Measurements from ENCODE around the gene GAK. TPM values are rescaled to one million over a fixed set of nuclear protein-coding genes. Genes with fewer than 3 reads are reported as not detected.
A peak's percentile ranks its signal among the peaks of the same experiment; 100 is the strongest.

GAK gene
- total and polyA plus RNA-seq, 3 experiments from 2014 or later, result 82.9 to 118 (median 112) TPM

DNA sequence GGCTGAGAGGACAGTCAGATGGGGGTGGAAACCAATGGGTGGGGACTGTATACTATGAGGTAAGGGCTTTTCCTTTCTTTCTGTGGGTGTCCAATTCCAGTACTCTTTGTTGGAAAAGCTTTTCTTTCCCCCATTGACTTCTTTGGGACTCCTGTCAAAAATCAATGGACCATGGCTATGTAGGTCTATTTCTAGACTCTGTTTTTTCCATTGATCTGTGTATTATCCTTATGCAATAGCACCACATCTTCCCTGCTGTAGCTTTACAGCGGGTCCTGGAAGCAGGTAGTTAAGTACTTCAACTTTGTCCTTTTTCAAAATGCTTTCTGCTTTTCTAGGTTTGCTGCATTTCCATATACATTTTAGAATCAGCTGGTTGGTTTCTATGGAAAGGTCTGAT is 94.3 kb downstream of the GAK start:
- DNase-seq, result no peak
- Mint-ChIP-seq H3K36me3 (peaks cover 0 to 17% (median 3%) of the 10 kb centered on the region in 3 donors), H3K4me1 (peaks cover 4 to 12% (median 7%) of the 10 kb centered on the region in 3 donors), H3K27me3 (no peaks in the 10 kb centered on the region), H3K9me3 (peaks cover 8 to 28% (median 15%) of the 10 kb centered on the region in 5 donors), H3K27ac (no peak overlapping the region), H3K4me3 (no peak overlapping the region)
- no peak overlapping the region for H3K27ac ChIP-seq (ENCODE audit: low read depth, low read length)
- H3K36me3 ChIP-seq (ENCODE audit: insufficient read depth, low read length), result no peaks in the 10 kb centered on the region
- H3K4me1 ChIP-seq (ENCODE audit: insufficient read depth, low read length), result no peaks in the 10 kb centered on the region
- H3K27me3 ChIP-seq (ENCODE audit: insufficient read depth, low read length, poor library complexity, severe bottlenecking), result no peaks in the 10 kb centered on the region
- ChIA-PET POLR2A (interaction anchor here (0.7 kb wide), 1 partner anchor 140 kb away, joined by 3 read pairs; no protein-coding TSS in a partner anchor), CTCF (no interaction called here)
- peaks cover 8% of the 10 kb centered on the region for H3K9me3 ChIP-seq (ENCODE audit: low read length)
- no peak overlapping the region for H3K4me3 ChIP-seq (ENCODE audit: low read length)

GRCh38 chr4:836750-837301 is 95.3 kb downstream of the GAK start:
- ChIA-PET CTCF (no interaction called here), POLR2A (no interaction called here)
- Histone ChIP-seq H3K9me3 (ENCODE audit: low read length) (peaks cover 8% of the 10 kb centered on the region), H3K27me3 (ENCODE audit: insufficient read depth, low read length, poor library complexity, severe bottlenecking) (no peaks in the 10 kb centered on the region), H3K4me1 (ENCODE audit: insufficient read depth, low read length) (no peaks in the 10 kb centered on the region), H3K4me3 (ENCODE audit: low read length) (no peak overlapping the region), H3K27ac (ENCODE audit: low read depth, low read length) (no peak overlapping the region), H3K36me3 (ENCODE audit: insufficient read depth, low read length) (no peaks in the 10 kb centered on the region)
- H3K27me3 Mint-ChIP-seq, result no peaks in the 10 kb centered on the region
- DNase-seq, result no peak
- peaks cover 8 to 27% (median 15%) of the 10 kb centered on the region in 5 donors for H3K9me3 Mint-ChIP-seq
- peaks cover 4 to 12% (median 7%) of the 10 kb centered on the region in 3 donors for H3K4me1 Mint-ChIP-seq
- H3K4me3 Mint-ChIP-seq, result no peak overlapping the region
- H3K36me3 Mint-ChIP-seq, result peaks cover 0 to 15% (median under 1%) of the 10 kb centered on the region in 3 donors
- no peak overlapping the region for H3K27ac Mint-ChIP-seq

GRCh38 chr4:836003-836511 is 96.1 kb downstream of the GAK start:
- Mint-ChIP-seq H3K4me3 (no peak overlapping the region), H3K4me1 (peaks cover 4 to 12% (median 7%) of the 10 kb centered on the region in 3 donors), H3K9me3 (peaks cover 8 to 24% (median 15%) of the 10 kb centered on the region in 5 donors), H3K27me3 (no peaks in the 10 kb centered on the region), H3K27ac (no peak overlapping the region), H3K36me3 (peaks cover 0 to 11% (median 0%) of the 10 kb centered on the region in 3 donors)
- DNase-seq, result peak in 1 of 5 donors; percentile 40
- H3K27me3 ChIP-seq (ENCODE audit: insufficient read depth, low read length, poor library complexity, severe bottlenecking), result no peaks in the 10 kb centered on the region
- POLR2A ChIA-PET, result no interaction called here
- peaks cover 8% of the 10 kb centered on the region for H3K9me3 ChIP-seq (ENCODE audit: low read length)
- no peak overlapping the region for H3K27ac ChIP-seq (ENCODE audit: low read depth, low read length)
- H3K4me1 ChIP-seq (ENCODE audit: insufficient read depth, low read length), result no peaks in the 10 kb centered on the region
- H3K4me3 ChIP-seq (ENCODE audit: low read length), result no peak overlapping the region
- H3K36me3 ChIP-seq (ENCODE audit: insufficient read depth, low read length), result no peaks in the 10 kb centered on the region
- CTCF ChIA-PET, result no interaction called here

DNA sequence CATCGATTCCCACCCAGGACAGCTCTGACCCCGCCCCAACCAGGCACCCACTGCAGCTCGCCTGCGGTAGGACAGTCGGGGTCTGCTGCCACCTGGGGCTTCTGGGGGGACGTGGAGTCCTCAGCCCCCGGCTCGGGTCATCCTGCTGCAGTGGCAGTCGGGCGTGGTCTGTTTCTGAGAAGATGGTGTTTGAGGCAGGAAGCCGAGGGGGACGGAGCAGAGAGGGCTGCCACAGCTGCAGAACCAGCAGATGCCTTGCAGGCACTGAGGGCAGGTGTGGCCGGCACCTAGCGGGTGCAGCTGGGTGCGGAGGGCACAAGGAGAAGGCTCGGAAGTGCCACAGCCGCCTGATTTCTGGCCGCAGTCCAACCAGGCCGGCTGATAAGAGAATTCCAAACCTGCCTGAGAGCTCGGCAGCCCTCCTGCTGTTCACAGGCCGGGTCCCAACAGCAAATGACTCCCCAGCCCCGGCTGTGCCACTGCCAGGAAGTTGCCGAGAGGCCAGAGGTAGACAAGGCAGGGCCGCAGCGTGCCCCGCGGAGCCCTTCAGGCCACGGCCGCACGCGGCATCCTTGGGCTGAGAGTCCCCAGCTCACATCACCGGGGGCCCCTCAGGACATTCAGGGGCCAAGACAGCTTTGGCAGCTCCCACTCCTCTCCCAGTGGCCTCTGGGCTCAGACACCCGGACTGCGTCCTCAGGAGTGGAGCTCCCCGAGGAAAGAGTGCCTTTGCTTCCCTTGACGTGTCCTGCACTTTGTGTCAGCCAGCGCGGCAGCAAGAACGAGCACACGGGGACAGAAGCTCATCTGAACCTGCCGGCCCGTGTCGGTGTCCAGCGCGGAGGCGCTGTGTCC is 96.7 kb downstream of the GAK start:
- CTCF ChIA-PET, result no interaction called here
- Mint-ChIP-seq H3K9me3 (peaks cover 8 to 22% (median 14%) of the 10 kb centered on the region in 5 donors), H3K27ac (no peak overlapping the region), H3K4me3 (no peak overlapping the region), H3K4me1 (peaks cover 4 to 12% (median 7%) of the 10 kb centered on the region in 3 donors), H3K27me3 (peaks cover 0 to 2% of the 10 kb centered on the region in 2 donors), H3K36me3 (peaks cover 0 to 8% (median 0%) of the 10 kb centered on the region in 3 donors)
- H3K9me3 ChIP-seq (ENCODE audit: low read length), result peaks cover 8% of the 10 kb centered on the region
- no peaks in the 10 kb centered on the region for H3K27me3 ChIP-seq (ENCODE audit: insufficient read depth, low read length, poor library complexity, severe bottlenecking)
- H3K36me3 ChIP-seq (ENCODE audit: insufficient read depth, low read length), result no peaks in the 10 kb centered on the region
- POLR2A ChIA-PET, result no interaction called here
- no peaks in the 10 kb centered on the region for H3K4me1 ChIP-seq (ENCODE audit: insufficient read depth, low read length)
- H3K27ac ChIP-seq (ENCODE audit: low read depth, low read length), result no peak overlapping the region
- peak in 1 of 5 donors; percentile 47 for DNase-seq
- no peak overlapping the region for H3K4me3 ChIP-seq (ENCODE audit: low read length)

- peak in 1 of 5 donors; percentile 38 for DNase-seq
- Mint-ChIP-seq H3K9me3 (peaks cover 8 to 21% (median 14%) of the 10 kb centered on the region in 5 donors), H3K4me1 (peaks cover 0 to 7% (median 4%) of the 10 kb centered on the region in 3 donors), H3K27ac (no peak overlapping the region), H3K27me3 (peaks cover 0 to 3% of the 10 kb centered on the region in 2 donors), H3K36me3 (peaks cover 0 to 8% (median 0%) of the 10 kb centered on the region in 3 donors), H3K4me3 (no peak overlapping the region)
- POLR2A ChIA-PET, result no interaction called here
- Histone ChIP-seq H3K9me3 (ENCODE audit: low read length) (peaks cover 8% of the 10 kb centered on the region), H3K4me1 (ENCODE audit: insufficient read depth, low read length) (no peaks in the 10 kb centered on the region), H3K27me3 (ENCODE audit: insufficient read depth, low read length, poor library complexity, severe bottlenecking) (no peaks in the 10 kb centered on the region), H3K27ac (ENCODE audit: low read depth, low read length) (no peak overlapping the region), H3K36me3 (ENCODE audit: insufficient read depth, low read length) (no peaks in the 10 kb centered on the region), H3K4me3 (ENCODE audit: low read length) (no peak overlapping the region)
- CTCF ChIA-PET, result no interaction called here
Measured at GRCh38 chr4:834368-835147, 97.6 kb downstream of the GAK start.

DNA sequence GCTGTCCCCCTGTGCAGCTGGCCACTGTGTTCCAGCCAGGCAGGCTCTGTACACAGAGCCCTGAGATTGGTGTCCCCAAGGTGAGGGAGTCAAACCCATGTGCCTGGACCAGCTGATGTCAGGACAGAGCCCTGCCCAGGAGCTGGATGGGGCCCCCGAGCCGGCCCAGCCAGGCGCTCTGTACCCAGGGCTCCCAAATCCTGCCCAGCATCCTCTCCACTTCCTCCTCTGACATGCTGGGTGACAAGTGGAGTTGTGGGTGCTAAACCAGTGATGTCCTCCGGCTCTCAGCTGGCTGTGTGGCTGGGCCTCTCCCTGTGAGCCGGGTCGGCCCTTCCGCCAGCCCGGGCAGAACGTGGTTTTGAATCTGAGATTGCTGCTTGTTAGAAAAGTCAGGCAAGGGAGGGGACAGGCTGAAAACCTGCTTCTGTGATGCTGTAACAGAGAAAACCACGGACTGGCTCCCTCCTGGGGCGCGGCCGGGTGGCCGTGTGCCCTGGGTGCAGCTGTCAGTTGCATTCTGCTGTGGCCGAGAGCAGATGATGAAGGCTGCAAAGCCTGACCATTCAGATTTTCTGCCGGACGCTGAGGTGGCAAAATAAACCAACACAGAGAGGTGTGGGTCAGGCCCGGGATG is 98.3 kb downstream of the GAK start:
- Mint-ChIP-seq H3K27me3 (peaks cover under 1 to 5% of the 10 kb centered on the region in 2 donors), H3K4me3 (no peak overlapping the region), H3K36me3 (peaks cover 0 to 6% (median 0%) of the 10 kb centered on the region in 3 donors), H3K9me3 (peaks cover 8 to 19% (median 13%) of the 10 kb centered on the region in 5 donors), H3K4me1 (peaks cover 0 to 5% (median 4%) of the 10 kb centered on the region in 3 donors), H3K27ac (peak overlapping the region in 1 of 8 donors; percentile 63)
- no peaks in the 10 kb centered on the region for H3K36me3 ChIP-seq (ENCODE audit: insufficient read depth, low read length)
- no peaks in the 10 kb centered on the region for H3K27me3 ChIP-seq (ENCODE audit: insufficient read depth, low read length, poor library complexity, severe bottlenecking)
- no peak for DNase-seq
- H3K4me1 ChIP-seq (ENCODE audit: insufficient read depth, low read length), result no peaks in the 10 kb centered on the region
- CTCF ChIA-PET, result no interaction called here
- peaks cover 8% of the 10 kb centered on the region for H3K9me3 ChIP-seq (ENCODE audit: low read length)
- POLR2A ChIA-PET, result no interaction called here
- no peak overlapping the region for H3K27ac ChIP-seq (ENCODE audit: low read depth, low read length)
- H3K4me3 ChIP-seq (ENCODE audit: low read length), result no peak overlapping the region

- DNase-seq, result peak in 1 of 5 donors; percentile 32
- Histone ChIP-seq H3K36me3 (ENCODE audit: insufficient read depth, low read length) (no peaks in the 10 kb centered on the region), H3K9me3 (ENCODE audit: low read length) (peaks cover 8% of the 10 kb centered on the region), H3K27me3 (ENCODE audit: insufficient read depth, low read length, poor library complexity, severe bottlenecking) (peaks cover 2% of the 10 kb centered on the region), H3K27ac (ENCODE audit: low read depth, low read length) (no peak overlapping the region), H3K4me1 (ENCODE audit: insufficient read depth, low read length) (no peaks in the 10 kb centered on the region), H3K4me3 (ENCODE audit: low read length) (no peak overlapping the region)
- peaks cover under 1 to 6% (median 6%) of the 10 kb centered on the region in 3 donors for H3K4me1 Mint-ChIP-seq
- peaks cover 0 to 5% (median 0%) of the 10 kb centered on the region in 3 donors for H3K36me3 Mint-ChIP-seq
- peaks cover 8 to 12% of the 10 kb centered on the region in 2 donors for H3K27me3 Mint-ChIP-seq
- H3K9me3 Mint-ChIP-seq, result peaks cover 8 to 15% (median 10%) of the 10 kb centered on the region in 5 donors
- ChIA-PET CTCF (no interaction called here), POLR2A (no interaction called here)
- no peak overlapping the region for H3K4me3 Mint-ChIP-seq
- peak overlapping the region in 1 of 8 donors; percentile 63 for H3K27ac Mint-ChIP-seq
Measured at GRCh38 chr4:833156-833555, 99.0 kb downstream of the GAK start.
